NOMO-1 (cell line): ENCODE measurements around the gene GSTO2.

Experiments
- DNase-seq, 2 experiments: peaks; one replicate each; lab custom pipeline; 2025; ENCODE audit not compliant: unreplicated experiment in 2 of 2; lab: John Stamatoyannopoulos, UW

The GSTO2 gene

GRCh38 chr10:104307576-104308438 is 38.8 kb downstream of the GSTO2 start:
- no peak for DNase-seq

- no peak for DNase-seq
Measured at GRCh38 chr10:104308439-104308903, 39.5 kb downstream of the GSTO2 start.

- no peak for DNase-seq
Measured at GRCh38 chr10:104309980-104310978, 41.3 kb downstream of the GSTO2 start.

- no peak for DNase-seq
Measured at GRCh38 chr10:104311184-104311720, 42.3 kb downstream of the GSTO2 start.

GRCh38 chr10:104314591-104315485 is 45.9 kb downstream of the GSTO2 start:
- DNase-seq = no peak

GRCh38 chr10:104315486-104315921 is 46.5 kb downstream of the GSTO2 start:
- no peak for DNase-seq

- DNase-seq = no peak
Measured at GRCh38 chr10:104316321-104317099, 47.5 kb downstream of the GSTO2 start.

GRCh38 chr10:104317269-104317710 is 48.3 kb downstream of the GSTO2 start:
- DNase-seq = no peak

- no peak for DNase-seq
Measured at GRCh38 chr10:104317726-104318299, 48.8 kb downstream of the GSTO2 start.

GRCh38 chr10:104318326-104318725 is 49.3 kb downstream of the GSTO2 start:
- DNase-seq = no peak

GRCh38 chr10:104318810-104319741 is 50.1 kb downstream of the GSTO2 start:
- DNase-seq = no peak

GRCh38 chr10:104321226-104321625 is 52.2 kb downstream of the GSTO2 start:
- DNase-seq = no peak

GRCh38 chr10:104321725-104322415 is 52.9 kb downstream of the GSTO2 start:
- no peak for DNase-seq

- peak; percentile 63 to 77 for DNase-seq
Measured at GRCh38 chr10:104322416-104322782, 53.4 kb downstream of the GSTO2 start.

- no peak for DNase-seq
Measured at GRCh38 chr10:104323085-104323484, 54.1 kb downstream of the GSTO2 start.

GRCh38 chr10:104323760-104324201 is 54.8 kb downstream of the GSTO2 start:
- peak; percentile 43 to 56 for DNase-seq

- DNase-seq = peak; percentile 89 to 90
Measured at GRCh38 chr10:104324221-104324686, 55.3 kb downstream of the GSTO2 start.
